Nucleus accumbens (tissue), 56 donors: Measurements from ENCODE around the gene ANKRD36C.
"Not testable (repeated sequence)": the region's sequence is repeated elsewhere in the genome, so short reads cannot be mapped to it uniquely, and the experiment has no call there.

Experiments used
- DNase-seq, 56 donors: peaks; one replicate each; lab custom pipeline; 2025; lab: John Stamatoyannopoulos, UW

Gene ANKRD36C

DNA sequence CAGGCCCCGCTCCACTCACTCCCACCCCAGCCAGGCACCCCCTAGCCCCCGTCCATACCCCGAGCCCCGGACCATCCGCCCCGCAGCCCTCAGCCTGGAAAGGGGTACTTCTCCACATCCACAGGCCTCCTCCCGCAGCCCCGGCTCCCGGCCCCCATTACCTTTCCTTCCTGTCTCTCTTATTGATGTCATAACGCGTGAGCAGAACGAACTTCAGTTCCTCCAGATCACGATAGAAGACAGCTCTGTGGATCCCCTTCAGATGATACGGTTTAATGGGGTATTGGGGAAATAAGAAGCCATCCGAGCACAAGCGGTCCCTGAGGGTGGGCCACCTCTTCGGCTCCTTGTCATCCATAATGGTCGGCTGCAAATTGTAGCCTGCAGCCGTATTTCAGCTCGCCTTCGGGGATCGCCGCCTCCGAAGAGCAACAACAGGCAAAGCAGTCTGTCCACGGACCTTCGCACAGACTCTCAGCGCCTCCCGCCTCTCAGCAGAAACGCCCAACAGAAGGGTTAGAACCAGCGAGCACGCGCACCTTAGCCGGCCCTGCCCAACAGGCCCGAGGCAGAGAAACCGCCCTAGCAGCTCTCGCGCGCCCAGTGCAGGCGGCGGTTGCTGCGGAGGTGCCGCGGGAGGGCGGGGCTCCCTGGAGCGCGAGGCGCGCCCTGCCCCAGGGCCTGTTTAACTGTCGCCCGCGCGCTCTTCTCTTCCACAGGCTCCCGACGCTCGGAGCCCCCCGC, at the start of gene ANKRD36C:
Gene ANKRD36C, minus strand, starts transcription at position 474 of the 744 bp plus-strand sequence. Its CDS starts 116 bp downstream, at position 358.
- not testable (repeated sequence) for DNase-seq

DNA sequence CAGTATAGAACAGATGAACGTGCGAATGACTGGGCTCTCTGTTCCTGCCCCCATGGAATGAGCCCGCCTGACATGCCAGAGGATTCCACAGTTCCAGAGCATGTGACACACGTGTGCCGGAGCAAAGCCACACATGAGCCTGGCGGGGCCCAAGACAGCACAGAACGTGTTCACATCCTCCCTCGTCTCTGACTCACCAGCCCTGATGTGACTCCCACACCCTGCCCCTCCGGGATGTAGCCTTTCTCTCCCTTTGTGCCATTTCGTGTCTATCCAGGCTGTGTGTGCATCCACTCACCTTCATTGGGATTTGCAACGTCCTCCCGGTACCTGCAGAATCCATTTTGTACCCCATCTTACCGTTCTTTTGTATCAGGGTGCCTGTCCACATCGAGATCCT, 43.9 kb upstream of the ANKRD36C start:
- not testable (repeated sequence) for DNase-seq

DNA sequence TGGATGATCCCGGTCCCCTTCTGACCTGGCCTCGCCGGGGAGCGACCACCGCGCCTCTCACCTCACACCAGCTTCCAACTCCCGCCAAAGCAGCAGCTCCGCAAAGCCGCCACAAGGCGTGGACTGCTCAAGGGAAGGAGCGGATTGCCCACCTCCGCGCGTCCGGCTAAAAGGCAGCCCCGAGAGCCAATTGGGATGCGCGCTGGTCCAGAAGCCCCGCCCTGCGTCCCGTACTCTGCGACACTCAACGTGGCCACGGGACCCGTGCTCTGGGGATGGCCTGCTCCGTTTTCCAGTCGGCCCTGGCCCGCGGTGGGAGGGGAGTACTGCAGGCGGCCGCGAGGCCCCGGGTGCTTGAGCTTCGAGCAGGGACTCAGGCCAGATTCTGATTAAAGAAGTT, 43.2 kb upstream of the ANKRD36C start, which contains the start of gene GPAT2:
Gene GPAT2, minus strand, starts transcription at position 125 of the 400 bp plus-strand sequence. CDS start 2,557 bp downstream, outside the sequence.
- not testable (repeated sequence) for DNase-seq

DNA sequence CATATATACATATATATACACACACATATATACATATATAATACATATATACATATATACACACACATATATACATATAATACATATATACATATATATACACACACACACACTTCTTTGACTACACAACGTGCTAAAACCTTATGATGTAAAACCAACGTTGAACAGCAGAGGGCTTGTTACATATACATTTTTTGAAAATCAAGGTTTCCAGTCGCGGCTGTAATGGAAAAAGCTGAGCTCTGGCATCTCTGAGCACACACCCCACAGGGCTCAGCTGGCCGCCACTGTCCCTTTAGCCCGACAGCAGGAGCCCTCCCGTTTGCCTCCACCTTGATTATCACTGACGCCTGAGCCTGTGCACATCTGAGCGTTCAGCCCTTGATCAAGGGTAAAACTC, 42.4 kb upstream of the ANKRD36C start:
- DNase-seq: not testable (repeated sequence)

DNA sequence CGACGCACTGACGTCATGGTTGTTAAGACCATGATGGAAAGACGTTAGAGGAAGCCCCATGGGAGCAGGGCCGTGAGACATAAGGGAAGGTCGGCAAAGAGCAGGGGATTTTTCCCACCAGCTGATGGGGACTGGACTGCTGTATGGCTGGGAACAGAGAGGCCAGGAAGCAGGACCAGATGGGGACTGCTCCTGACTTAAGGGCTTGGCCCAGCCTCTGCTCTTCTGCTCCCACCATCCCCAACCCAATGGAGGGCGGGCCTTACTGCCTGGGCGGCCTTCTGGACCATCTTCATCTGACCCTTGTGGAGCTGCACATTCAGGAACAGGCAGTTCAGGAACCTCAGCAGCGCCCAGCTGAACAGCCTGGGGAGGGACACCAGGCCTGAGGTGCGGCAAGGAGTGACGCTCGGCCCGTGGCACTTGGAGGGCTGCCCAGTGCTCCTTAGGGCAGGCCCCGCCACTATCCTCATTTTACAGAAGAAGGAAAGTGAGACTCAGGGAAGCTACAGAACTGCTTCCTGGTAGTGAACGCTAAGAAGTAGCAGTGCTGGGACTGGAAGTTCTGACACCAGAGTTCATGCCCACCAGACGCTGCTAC, 36.2 kb upstream of the ANKRD36C start:
- not testable (repeated sequence) for DNase-seq

DNA sequence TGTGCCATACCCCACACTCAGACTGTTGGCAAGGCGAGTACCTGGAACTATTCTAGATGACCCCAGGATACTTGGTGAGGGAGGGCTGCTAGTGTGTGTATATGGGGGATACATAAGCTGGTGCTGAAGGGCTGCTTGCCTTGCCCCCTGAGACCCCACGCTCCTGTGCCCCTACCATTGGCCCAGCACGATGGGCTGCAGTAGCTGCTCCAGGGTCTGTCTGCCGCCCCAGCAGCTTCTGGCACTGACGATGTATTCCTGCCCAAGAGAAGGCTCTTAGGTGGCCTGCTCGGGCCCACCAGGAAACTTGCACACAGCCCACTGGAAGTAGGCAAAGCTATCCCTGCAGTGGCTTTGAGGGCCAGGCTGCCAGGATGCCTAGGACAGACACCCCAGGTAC, 34.1 kb upstream of the ANKRD36C start:
- not testable (repeated sequence) for DNase-seq

DNA sequence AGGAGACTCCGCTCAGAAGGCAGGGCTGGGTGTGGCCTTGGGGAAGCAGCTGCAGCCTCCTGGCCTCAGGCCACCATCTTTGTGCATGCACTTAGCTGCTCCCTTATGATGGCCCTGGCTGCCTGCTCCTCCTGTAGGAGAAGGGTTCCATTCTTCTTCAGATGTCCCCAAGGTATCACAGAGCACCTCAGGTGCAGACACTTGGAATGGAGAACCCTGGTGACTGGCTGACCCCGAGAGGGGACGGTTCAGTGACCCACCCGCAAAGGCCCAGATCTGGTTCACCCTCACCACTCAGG, 33.5 kb upstream of the ANKRD36C start:
- no peak for DNase-seq

DNA sequence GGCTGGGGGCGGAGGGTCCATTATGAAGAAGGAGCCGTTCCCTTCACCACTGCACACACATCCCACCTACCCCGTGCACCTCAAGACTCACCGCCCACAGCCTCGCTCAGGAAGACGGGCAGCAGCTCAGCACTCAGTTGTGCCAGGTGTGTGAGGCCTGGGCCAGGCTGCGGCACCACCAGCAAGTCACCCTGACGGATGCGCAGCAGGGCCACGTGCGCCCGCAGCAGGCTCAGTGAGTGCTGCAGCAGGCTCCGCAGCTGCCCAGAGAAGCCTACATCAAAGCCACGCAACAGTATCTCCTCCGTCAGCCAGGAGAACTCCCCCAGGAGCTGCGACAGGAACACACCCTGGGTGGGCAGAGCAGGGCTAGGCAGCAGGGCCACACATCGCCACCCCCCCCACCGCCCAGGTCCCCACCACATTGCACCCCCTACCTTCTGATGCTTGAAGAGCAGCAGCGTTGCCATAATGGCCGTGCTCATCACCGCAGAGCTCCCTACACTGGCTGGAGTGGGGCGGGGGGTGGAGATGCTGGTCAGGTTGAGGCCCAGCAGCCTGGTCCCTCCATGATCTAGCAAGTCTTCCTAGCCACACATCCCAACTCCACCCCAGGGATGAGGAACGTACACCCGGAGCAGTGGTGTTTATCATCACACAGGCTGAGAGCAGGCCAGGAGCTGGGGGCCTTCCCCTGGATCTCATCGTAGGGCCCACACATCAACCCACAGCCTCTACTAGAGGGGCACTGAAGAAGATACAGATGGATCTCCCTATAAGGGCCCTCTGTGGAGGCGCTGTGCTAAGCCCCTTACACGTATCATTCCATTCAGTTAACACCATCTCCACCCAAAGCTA, 32.9 kb upstream of the ANKRD36C start:
- DNase-seq: no peak

DNA sequence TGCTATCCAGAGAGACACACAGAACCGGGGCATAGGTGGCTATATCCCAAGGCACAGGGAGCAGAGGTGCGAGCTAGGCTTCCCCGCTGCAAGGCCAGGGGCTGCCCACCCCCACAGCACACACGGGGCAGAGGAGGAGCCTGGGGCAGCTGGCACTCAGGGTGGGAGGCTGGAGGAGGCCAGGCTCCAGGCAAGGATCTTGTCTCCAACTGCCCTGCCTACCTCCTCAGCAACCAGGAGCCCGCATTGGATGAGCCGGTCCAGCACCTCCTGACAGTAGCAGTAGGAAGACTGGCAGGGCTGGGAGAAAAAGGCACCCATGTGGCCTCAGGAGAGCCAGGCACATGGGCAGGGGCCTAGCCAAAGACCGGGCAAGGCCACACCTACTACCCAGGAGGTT, 32.1 kb upstream of the ANKRD36C start:
- DNase-seq: not testable (repeated sequence)

DNA sequence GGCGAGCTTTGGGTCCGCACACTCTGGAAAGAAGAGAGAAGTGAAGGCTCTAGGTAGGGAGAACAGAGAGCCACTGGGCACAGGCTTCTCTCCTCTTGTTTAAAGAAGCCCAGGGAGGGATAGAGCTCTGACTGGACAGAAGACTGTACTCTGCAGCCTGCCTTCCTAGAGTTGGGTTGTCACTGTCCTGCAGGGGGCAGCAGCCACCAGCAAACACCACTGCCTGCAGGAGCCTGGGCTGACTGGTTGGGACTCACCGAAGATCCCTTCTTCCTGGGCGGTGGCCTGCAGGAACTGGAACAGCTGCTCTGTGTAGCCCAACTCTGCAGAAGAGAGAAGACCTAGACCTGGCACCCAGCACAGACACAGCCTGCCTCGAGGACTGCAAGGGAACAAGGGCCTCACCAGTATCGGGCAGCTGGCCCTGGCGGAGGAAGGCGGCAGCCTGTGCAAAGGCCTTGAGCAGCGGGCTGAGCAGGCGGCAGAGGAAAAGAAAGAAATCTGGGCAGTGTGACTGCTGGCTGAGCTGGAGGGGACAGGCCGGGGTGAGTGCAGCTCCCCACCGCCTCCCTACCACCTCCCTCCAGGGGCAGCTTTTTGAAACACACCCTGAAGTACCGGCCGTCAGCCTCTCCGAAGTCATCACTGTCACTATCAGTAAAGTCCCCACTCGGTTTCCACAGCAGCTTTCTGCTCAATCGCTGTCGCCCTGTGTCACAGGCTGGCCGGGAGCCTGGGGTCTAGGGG, 31.2 kb upstream of the ANKRD36C start:
- DNase-seq: not testable (repeated sequence)

DNA sequence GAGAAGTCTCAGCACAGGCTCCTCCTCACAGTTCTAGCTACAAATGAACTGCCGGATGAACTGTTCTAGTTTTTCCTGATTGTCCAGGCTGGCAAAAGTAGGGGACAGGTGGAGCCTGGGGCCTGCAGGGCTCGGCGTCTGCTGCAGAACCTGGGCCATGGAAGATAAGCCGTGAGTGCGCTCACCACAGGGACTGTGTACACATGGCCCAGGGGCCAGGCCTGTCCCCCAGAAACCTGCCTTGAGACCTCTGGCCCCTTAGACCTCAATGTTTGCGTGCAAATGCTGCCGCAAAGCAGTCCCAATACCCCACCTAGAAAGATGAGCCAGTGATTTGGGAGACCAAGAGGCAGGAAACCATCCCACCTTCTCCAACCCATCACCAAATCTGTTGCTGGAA, 30.5 kb upstream of the ANKRD36C start:
- not testable (repeated sequence) for DNase-seq

DNA sequence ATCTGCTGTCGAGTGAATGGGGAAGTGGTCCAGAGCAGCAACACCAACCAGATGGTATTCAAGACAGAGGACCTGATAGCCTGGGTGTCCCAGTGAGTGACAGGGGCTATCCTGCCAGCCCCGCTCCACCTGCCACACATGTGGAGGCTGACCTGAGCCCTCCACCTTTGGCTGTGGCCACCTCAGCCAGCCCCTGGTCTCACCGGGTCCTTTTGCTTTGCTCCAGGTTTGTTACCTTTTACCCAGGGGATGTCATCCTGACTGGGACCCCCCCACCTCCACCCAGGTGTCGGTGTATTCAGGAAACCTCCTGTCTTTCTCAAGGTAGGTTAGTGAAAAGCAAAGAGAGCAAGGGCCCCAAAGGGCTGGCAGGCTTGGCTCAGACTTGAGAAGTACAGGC, 29.5 kb upstream of the ANKRD36C start:
- DNase-seq: not testable (repeated sequence)

DNA sequence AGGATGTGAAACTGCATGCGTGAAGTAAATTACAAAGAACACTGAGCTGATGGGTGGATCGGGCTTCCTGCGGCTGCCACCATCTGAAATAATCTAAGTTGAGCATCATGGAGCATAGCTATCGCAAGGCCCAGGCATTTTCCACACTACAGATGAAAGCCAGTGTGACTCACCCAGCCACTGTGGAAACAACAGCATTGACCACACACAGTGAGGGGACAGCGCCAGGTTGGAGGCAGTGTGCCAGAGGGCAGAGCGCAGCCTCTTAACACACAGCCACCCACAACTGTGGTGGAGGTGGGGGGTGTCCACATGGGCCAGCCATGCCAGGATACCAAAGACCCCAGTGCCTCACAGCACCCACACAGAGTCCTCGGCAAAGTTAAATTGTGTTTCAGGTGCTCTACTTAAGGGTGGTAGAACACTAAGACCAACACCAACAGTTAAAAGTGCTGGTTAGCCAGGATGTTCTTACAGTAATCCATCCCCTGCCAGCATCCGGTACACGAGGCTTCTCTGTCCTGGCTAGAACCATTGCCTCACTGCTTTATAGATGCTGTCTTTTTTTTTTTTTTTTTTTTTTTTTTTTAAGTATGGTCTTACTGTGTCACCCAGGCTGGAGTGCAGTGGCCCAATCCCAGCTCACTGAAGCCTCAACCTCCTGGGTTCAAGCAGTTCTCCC, 28.4 kb upstream of the ANKRD36C start:
- DNase-seq: not testable (repeated sequence)

DNA sequence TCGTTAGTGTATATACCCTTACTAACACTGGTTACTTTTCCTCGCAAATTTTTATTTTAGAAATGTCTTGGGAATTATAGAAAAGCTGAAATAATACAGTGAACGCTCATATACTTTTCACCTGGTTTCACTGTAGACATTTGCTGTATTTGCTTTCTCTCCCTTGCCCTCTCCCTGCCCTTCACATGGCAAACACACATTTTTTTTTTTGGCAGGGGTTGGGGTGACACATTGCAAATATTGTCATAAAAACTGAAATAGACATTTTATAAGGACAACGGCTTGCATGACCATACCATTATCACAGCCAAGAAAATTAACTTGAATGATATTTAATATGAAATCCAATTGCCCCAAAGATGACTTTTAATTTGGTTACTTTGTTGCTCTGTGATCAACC, 24.7 kb upstream of the ANKRD36C start:
- DNase-seq: not testable (repeated sequence)

DNA sequence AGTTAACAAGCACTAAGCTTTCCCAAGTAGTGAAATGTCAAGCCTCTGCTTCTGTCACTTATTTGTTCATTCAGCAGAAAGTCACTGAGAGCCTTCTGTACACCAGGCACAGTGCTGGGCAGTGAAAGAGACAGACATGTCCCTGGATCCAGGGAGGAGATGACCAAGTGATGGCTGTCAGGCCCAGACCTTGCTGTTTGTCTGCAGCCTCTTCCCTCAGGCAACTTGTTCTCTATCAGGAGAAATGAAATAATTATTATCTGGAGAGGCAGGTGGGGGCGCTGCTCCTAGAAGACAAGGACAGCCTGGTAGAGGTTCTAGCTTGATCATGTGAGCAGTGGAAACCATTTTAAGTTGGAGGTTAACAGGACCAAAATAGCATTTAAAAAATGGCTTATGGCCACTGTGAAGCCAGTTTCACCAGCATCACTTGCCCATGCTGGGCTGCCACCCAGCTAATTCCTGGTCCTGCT, 21.2 kb upstream of the ANKRD36C start:
- DNase-seq: not testable (repeated sequence)

DNA sequence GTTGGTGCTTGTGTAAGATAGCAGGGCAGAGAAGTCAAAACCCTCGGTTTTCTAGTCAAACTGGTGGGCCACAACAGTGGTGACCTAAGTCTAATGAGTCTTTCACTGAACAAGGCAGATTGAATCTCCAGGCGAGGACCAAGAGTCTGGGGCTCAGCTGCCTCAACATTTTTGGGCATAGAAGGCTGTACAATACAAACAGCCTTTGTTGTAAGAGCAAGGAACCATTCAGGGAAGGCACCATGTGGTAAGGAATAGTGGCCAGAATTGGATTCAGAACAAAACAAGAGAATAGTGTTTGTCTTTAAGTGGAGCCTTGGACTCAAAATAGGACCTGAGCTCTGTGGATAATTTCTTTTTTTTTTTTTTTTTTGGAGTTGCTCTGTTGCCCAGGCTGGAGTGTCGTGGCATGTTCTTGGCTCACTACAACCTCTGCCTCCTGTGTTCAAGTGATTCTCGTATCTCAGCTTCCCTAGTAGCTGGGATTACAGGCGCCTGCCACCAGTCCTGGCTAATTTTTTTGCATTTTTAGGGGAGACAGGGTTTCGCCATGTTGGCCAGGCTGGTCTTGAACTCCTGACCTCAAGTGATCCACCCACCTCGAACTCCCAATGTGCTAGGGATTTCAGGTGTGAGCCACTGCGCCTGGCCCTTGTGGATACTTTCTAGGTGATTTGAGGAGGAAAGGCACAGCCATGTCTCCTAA, 20.6 kb upstream of the ANKRD36C start:
- not testable (repeated sequence) for DNase-seq

DNA sequence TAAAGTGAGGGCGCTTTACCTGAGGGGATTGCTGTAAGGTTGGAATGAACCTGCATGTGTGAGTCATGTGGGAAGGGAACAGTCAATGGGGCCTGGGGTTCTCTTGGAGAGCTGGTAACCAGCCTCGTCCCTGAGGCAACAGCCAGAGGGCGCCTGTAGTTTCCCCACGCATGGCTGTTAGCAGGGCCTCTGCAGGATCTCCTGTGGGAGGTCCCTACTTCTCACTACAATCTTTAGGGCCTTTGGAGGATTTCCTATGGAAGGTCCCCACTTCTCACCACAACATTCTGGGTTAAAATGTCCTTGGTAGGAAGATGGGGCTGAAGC, 19.5 kb upstream of the ANKRD36C start:
- DNase-seq: not testable (repeated sequence)

DNA sequence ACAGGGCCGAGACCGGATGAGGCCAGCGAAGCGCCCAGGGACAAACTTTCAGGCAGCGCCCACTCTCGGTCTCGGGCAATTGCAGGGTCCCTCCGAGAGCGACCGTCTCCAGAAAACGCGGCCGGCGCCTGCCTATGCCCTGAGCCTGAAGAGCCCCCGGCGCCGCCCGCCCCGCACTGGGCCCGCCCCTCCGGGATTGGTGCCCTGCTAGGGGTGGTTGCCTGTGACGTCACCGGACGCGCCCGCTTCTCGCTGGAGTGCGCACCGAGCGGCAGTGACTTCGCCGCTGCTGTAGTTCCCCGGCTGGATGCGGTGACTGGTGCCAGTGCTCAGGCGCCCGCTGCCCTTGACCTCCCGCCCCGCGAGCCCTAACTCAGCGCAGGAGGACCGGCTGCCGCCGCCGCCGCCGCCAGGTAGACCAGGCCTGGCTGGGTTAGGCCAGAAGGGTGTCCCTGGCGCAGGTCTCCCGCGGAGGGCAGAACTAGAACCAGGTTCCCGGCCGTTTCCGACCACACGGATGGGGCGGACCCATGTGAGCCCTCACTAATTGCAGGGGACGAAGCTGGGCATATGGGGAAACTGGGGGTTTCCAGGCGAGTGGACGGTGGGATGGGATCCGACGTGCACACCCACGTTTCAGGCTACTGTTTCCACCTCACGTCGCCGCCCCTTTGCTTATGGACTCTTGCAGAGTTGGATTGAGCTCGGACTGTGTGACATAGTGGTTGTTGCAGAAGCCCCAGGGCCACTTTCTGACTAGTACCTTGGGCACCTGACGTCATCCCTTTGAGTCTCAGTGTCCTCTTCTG, 18.9 kb upstream of the ANKRD36C start:
- not testable (repeated sequence) for DNase-seq
